Amygdala (tissue), 56 donors: ENCODE results near the gene MAPK1.

Source experiments
- DNase-seq, 56 donors: peaks; one replicate each; lab custom pipeline; 2025; lab: John Stamatoyannopoulos, UW

Gene MAPK1

DNA sequence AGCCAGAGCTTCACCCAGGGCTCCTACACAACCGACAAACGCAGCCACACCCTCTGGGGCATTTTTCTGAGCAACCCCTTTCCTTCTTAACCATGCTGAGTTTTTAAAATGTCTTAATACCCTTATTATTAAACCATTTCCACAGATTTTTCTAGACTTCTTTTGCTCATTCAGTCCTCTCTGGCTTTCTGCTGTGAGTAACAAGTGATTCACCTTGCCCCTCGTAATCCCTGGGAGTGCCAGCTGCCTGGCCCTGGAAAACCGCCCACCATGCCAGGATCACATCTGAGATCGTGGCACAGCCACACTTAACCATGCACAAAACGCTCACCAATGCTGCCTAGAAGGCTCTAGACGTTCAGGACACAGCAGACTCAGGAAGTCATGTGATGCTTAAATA, 157.3 kb downstream of the MAPK1 start:
- no peak for DNase-seq

DNA sequence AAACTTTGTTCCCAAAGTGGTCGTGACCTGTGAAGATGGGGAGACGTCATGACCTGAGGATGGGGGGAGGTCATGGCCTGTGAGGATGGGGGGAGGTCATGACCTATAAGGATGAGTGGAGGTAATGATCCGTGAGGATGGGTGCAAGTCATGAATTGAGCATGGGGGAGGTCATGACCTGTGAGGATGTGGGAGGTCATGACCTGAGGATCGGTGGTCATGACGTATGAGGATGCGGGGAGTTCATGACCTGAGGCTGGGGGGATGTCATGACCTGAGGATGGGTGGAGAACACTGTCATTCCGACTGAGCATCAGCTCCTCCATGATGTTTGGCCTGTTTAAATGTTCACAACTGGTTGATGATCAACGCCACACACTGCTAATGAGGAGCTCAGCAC, 157.8 kb downstream of the MAPK1 start:
- no peak for DNase-seq

DNA sequence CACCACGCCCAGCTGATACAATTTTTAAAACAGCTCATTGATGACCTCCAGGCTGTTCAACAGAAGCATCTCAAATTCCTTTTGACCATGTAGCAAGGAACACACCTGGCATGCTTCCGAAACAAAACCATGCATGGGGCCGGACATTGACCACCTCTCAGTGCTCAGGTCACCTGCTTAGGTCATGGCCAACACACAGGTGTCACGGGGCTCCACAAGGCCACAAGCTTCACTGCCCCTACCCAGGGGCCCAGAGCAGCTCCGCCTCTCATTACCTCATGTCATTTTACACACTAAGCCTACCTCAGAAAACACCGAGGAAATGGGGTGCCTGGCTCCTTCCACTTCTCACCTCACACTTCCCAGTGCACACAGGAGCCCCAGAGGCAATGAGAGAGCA, 158.5 kb downstream of the MAPK1 start:
- DNase-seq: no peak

DNA sequence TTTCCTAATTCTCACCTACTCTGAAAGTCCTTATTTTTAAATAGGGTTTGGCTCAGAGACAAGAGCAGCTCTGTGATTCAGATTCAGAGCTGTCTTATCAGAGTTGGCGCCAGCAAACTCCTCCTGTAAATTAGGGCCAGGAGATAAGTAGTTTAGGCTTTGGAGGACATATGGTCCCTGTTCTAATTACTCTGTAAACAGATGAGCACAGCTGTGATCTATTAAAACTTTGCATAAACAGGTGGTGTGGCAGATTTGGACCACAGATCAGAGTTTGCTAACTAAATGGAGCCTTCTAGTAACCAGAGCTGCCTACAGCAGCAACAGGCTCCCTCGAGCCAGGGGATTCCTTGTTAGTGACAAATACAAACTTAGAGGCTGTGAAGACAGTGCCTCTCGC, 159.8 kb downstream of the MAPK1 start:
- no peak for DNase-seq
